GM19035 (cell line): ENCODE results near the gene SGF29.
"Not testable (repeated sequence)": the region's sequence is repeated elsewhere in the genome, so short reads cannot be mapped to it uniquely, and the experiment has no call there.

Experiments used
- ATAC-seq: cut with Tn5 transposase; IDR thresholded peaks from one replicate; pipeline ENCODE4 v1.9.1; 2021; ENCODE audit not compliant: unreplicated experiment

The SGF29 gene

GRCh38 chr16:28609631-28610594, 56.2 kb downstream of the SGF29 start, which contains the start of gene SULT1A1:
Gene SULT1A1 (minus strand): TSS chr16:28610044. CDS start chr16:28608855, 1,189 bp downstream.
- no peak for ATAC-seq

- no peak for ATAC-seq
Observed at GRCh38 chr16:28610595-28611191, 57.0 kb downstream of the SGF29 start.

GRCh38 chr16:28612359-28613280, 58.9 kb downstream of the SGF29 start:
- peak; percentile 67 for ATAC-seq

- not testable (repeated sequence) for ATAC-seq
Observed at GRCh38 chr16:28613912-28614311, 60.2 kb downstream of the SGF29 start.

- ATAC-seq, result not testable (repeated sequence)
Observed at GRCh38 chr16:28614561-28614960, 60.8 kb downstream of the SGF29 start.

GRCh38 chr16:28615486-28616223, 61.9 kb downstream of the SGF29 start:
- not testable (repeated sequence) for ATAC-seq

GRCh38 chr16:28616224-28616577, 62.5 kb downstream of the SGF29 start:
- ATAC-seq, result not testable (repeated sequence)

GRCh38 chr16:28616636-28617035, 62.9 kb downstream of the SGF29 start:
- ATAC-seq, result no peak

GRCh38 chr16:28617874-28618273, 64.2 kb downstream of the SGF29 start:
- no peak for ATAC-seq

GRCh38 chr16:28620316-28620715, 66.6 kb downstream of the SGF29 start:
- not testable (repeated sequence) for ATAC-seq

- ATAC-seq, result no peak
Observed at GRCh38 chr16:28621481-28622155, 67.9 kb downstream of the SGF29 start.

- not testable (repeated sequence) for ATAC-seq
Observed at GRCh38 chr16:28622532-28623171, 68.9 kb downstream of the SGF29 start.

- ATAC-seq, result no peak
Observed at GRCh38 chr16:28623172-28623711, 69.5 kb downstream of the SGF29 start.

- not testable (repeated sequence) for ATAC-seq
Observed at GRCh38 chr16:28630905-28631304, 77.2 kb downstream of the SGF29 start.

GRCh38 chr16:28636093-28636823, 82.5 kb downstream of the SGF29 start:
- ATAC-seq, result not testable (repeated sequence)

- not testable (repeated sequence) for ATAC-seq
Observed at GRCh38 chr16:28637765-28638164, 84.0 kb downstream of the SGF29 start, which contains the start of gene NPIPB8. Gene NPIPB8 (plus strand): TSS chr16:28638065. CDS start chr16:28638361, 296 bp downstream.

- not testable (repeated sequence) for ATAC-seq
Observed at GRCh38 chr16:28638359-28638758, 84.6 kb downstream of the SGF29 start.

GRCh38 chr16:28639959-28640358, 86.2 kb downstream of the SGF29 start:
- ATAC-seq, result not testable (repeated sequence)
